Measurements from ENCODE around the gene KAT8.
A peak's percentile ranks its signal among the peaks of the same experiment; 100 is the strongest.

GRCh38 chr16:31143694-31144148, 26.3 kb downstream of the KAT8 start:
- TF ChIP-seq CTCF (IDR thresholded peaks at IDR 0.05; ENCODE audit: borderline replicate concordance, extremely low read depth, low read length, poor library complexity, severe bottlenecking) (peak; percentile 8), EZH2 (IDR thresholded peaks at IDR 0.05; ENCODE audit: borderline replicate concordance, low read depth, low read length, severe bottlenecking) (no peak)
